GM12878 (cell line): Measurements from ENCODE around the gene SNCAIP. TPM values are rescaled to one million over a fixed set of nuclear protein-coding genes. Genes with fewer than 3 reads are reported as not detected.

Experiments
- ATAC-seq: fragments of 200-7000 bp; cut with Tn5 transposase; 3 replicates; pipeline ENCODE4 v1.9.1; 2020; ENCODE audit warnings: mild to moderate bottlenecking, moderate library complexity
- BruUV-seq: library from RNA; stranded (reverse); fragments of 400-500 nt; replicated peaks from 2 replicates; lab custom pipeline; 2021; lab: Mats Ljungman, UMichigan
- CTCF ChIA-PET: fragments of 300-600 bp; sonication (Branson Sonifier 250); formaldehyde crosslinking; extraction: SDS; loops from one replicate; lab custom pipeline; 2021; ENCODE audit warnings: inconsistent platforms; lab: Yijun Ruan, JAX
- POLR2A ChIA-PET: fragments of 350-600 bp; formaldehyde crosslinking; extraction: SDS; loops from one replicate; lab custom pipeline; 2021; ENCODE audit warnings: inconsistent platforms; lab: Charles Lee
- RAD21 ChIA-PET: fragments of 300-600 bp; sonication (Branson Sonifier 250); formaldehyde crosslinking; loops from one replicate; lab custom pipeline; 2023; ENCODE audit warnings: antibody characterized with exemption; ENCODE audit not compliant: unreplicated experiment; lab: Charles Lee
- SMC1A ChIA-PET: fragments of 300-600 bp; sonication (Branson Sonifier 250); formaldehyde crosslinking; loops from one replicate; lab custom pipeline; 2023; ENCODE audit not compliant: unreplicated experiment, uncharacterized antibody; lab: Charles Lee
- DNase-seq: peaks from one replicate; pipeline ENCODE4 v3.0.0-alpha.2; 2011; ENCODE audit warnings: low read depth, low spot score
- FAIRE-seq: peaks from 3 replicates; lab custom pipeline; 2011; peaks lifted over from hg19 to GRCh38; lab: Jason Lieb, UNC
- H2AFZ ChIP-seq: 2 replicates; pipeline ENCODE4 v1.6.0; 2011; ENCODE audit warnings: low read depth, low read length, control low read depth; ENCODE audit not compliant: control insufficient read depth
- H3K27ac ChIP-seq: 2 replicates; pipeline ENCODE4 v1.5.1; 2011; ENCODE audit warnings: control low read depth; ENCODE audit not compliant: control insufficient read depth, insufficient read depth
- H3K27me3 ChIP-seq, 2 experiments: replicated peaks in 1 of 2; 2 replicates each; pipeline versions ENCODE4 v1.6.0 to v1.6.1; 2011; ENCODE audit warnings: low read length in 1 of 2; ENCODE audit not compliant: control insufficient read depth in 2 of 2, insufficient read depth in 2 of 2
- H3K36me3 ChIP-seq, 2 experiments: 2 replicates each; pipeline ENCODE4 v1.5.1; 2011; ENCODE audit warnings: low read length in 1 of 2; ENCODE audit not compliant: control insufficient read depth in 2 of 2, insufficient read depth in 2 of 2
- H3K4me1 ChIP-seq: 2 replicates; pipeline ENCODE4 v1.6.1; 2011; ENCODE audit warnings: mild to moderate bottlenecking, low read length, moderate library complexity, mixed read lengths; ENCODE audit not compliant: control insufficient read depth, insufficient read depth
- H3K4me2 ChIP-seq: 2 replicates; pipeline ENCODE4 v1.6.0; 2011; ENCODE audit warnings: control low read depth; ENCODE audit not compliant: control insufficient read depth, insufficient read depth
- H3K4me3 ChIP-seq: fragments of 200-600 bp; sonication (generic); 2 replicates; pipeline ENCODE4 v1.5.1; 2016
- H3K79me2 ChIP-seq: 2 replicates; pipeline ENCODE4 v1.6.0; 2011; ENCODE audit warnings: low read length; ENCODE audit not compliant: control insufficient read depth, insufficient read depth
- H3K9ac ChIP-seq: 2 replicates; pipeline ENCODE4 v1.8.0; 2011; ENCODE audit warnings: low read length, control low read depth, mixed read lengths; ENCODE audit not compliant: control insufficient read depth, insufficient read depth
- H3K9me3 ChIP-seq: replicated peaks from 3 replicates; pipeline ENCODE4 v1.5.1; 2011; ENCODE audit warnings: mild to moderate bottlenecking, low read length; ENCODE audit not compliant: control insufficient read depth, insufficient read depth
- H4K20me1 ChIP-seq: 2 replicates; pipeline ENCODE4 v1.6.0; 2011; ENCODE audit not compliant: control insufficient read depth, insufficient read depth
- CBX3 ChIP-seq: fragments of 200-600 bp; sonication (generic); IDR thresholded peaks from 2 replicates; pipeline ENCODE4 v1.6.1; 2016; ENCODE audit warnings: low read depth, borderline replicate concordance
- CUX1 ChIP-seq: IDR thresholded peaks from 2 replicates; pipeline ENCODE4 v1.6.1; 2012; ENCODE audit warnings: improper control_type of control experiment, low read depth, low read length; ENCODE audit not compliant: insufficient replicate concordance
- PAX5 ChIP-seq: IDR thresholded peaks from 2 replicates; pipeline ENCODE4 v1.6.1; 2011; ENCODE audit warnings: low read depth, low read length, borderline replicate concordance
- PBX3 ChIP-seq: IDR thresholded peaks from 2 replicates; pipeline ENCODE4 v1.6.1; 2011; ENCODE audit warnings: mild to moderate bottlenecking, low read depth, low read length, moderate library complexity; ENCODE audit not compliant: insufficient replicate concordance
- TCF3 ChIP-seq: IDR thresholded peaks from 2 replicates; pipeline ENCODE4 v1.6.1; 2012; ENCODE audit warnings: low read depth, mild to moderate bottlenecking, low read length, borderline replicate concordance; ENCODE audit not compliant: insufficient read depth
- ZBED1 ChIP-seq: IDR thresholded peaks from 2 replicates; pipeline ENCODE4 v1.6.1; 2016; ENCODE audit warnings: borderline replicate concordance
- ZSCAN29 ChIP-seq: fragments of 450-650 bp; IDR thresholded peaks from 2 replicates; pipeline ENCODE4 v1.6.1; 2017; ENCODE audit warnings: mild to moderate bottlenecking, moderate library complexity
- WGBS: methylation state at CpG from one replicate; pipeline ENCODE4 v1.1.6; 2016; ENCODE audit warnings: low lambda C conversion rate; ENCODE audit not compliant: insufficient replicate concordance, insufficient coverage; ENCODE audit errors: missing lambda C conversion rate; 5-methylcytosine and 5-hydroxymethylcytosine counted together
- in situ Hi-C: fragments of 300-500 bp; cut with MboI; formaldehyde crosslinking; loops from 9 replicates; pipeline ENCODE4 v1.14.3; 2018; ENCODE audit warnings: mixed read lengths
- intact Hi-C: fragments of 100-400 bp; cut with micrococcal nuclease; formaldehyde crosslinking; loops from one replicate; pipeline ENCODE4 v1.14.2; 2022; ENCODE audit not compliant: unreplicated experiment
- polyA plus RNA-seq, 11 experiments: library from polyadenylated mRNA; depleted of rRNA in 4 of 11; unstranded in 6 of 11; stranded (reverse) in 5 of 11; fragments of >200 nt; fragmentation: Nextera tagmentation in 4 of 11; fragmentation: Illumina TruSeq in 1 of 11; extraction: Ambion mirVana in 4 of 11; extraction: Trizol in 1 of 11; gene quantifications; 1 replicate in 1 of 11; 2 replicates in 10 of 11; pipeline versions ENCODE4 v1.2.1 to v1.2.3, GENCODE V29; 2011 to 2016; ENCODE audit warnings: inconsistent platforms in 2 of 11, missing spikeins in 2 of 11, low read depth in 1 of 11
- total RNA-seq, 4 experiments: library from RNA; depleted of rRNA in 3 of 4; stranded (reverse); fragments of >200 nt in 3 of 4; fragmentation: Illumina TruSeq in 1 of 4; extraction: Trizol in 1 of 4; gene quantifications; 2 replicates each; pipeline versions ENCODE4 v1.2.1 to v1.2.3, GENCODE V29; 2013 to 2021

SNCAIP gene
- total and polyA plus RNA-seq, 10 of the 15 experiments (the other 5 are each of a cell fraction or from before 2014, with no cell fraction given): 0.03 to 0.62 (median 0.16) TPM; not detected in 1

GRCh38 chr5:122447072-122447471 is 135.0 kb downstream of the SNCAIP start:
- no peak for FAIRE-seq
- SMC1A ChIA-PET: interaction anchor here (0.8 to 1.3 kb wide), 3 partner anchors 15 to 452 kb away, joined by 3 read pairs; no protein-coding TSS in a partner anchor
- no TSS peak for BruUV-seq

More at GRCh38 chr5:122447072-122447471, 135.0 kb downstream of the SNCAIP start:
- 75% methylated on average over 3 of the region's 3 CpGs for WGBS
- in situ Hi-C loops: no loop called here
- H4K20me1 ChIP-seq: no peaks in the 10 kb centered on the region
- ATAC-seq (no peak), DNase-seq (no peak)
- ChIA-PET CTCF (no interaction called here), RAD21 (no interaction called here), POLR2A (no interaction called here)
- intact Hi-C loops: no loop called here
- H3K79me2 ChIP-seq: no peaks in the 10 kb centered on the region
- H3K27me3 ChIP-seq: no peaks in the 10 kb centered on the region; a peak in 1 of 4 replicates
- no peaks in the 10 kb centered on the region for H3K4me1 ChIP-seq
- H3K4me2 ChIP-seq: no peak overlapping the region
- no peak overlapping the region for H3K9ac ChIP-seq
- no peak overlapping the region for H3K4me3 ChIP-seq
- H3K36me3 ChIP-seq: no peaks in the 10 kb centered on the region
- no peak overlapping the region for H3K27ac ChIP-seq
- no peaks in the 10 kb centered on the region for H3K9me3 ChIP-seq
- no peak for TF ChIP-seq ZBED1
- TF ChIP-seq CUX1: no peak
- no peak for TF ChIP-seq CBX3
- no peak for TF ChIP-seq PBX3
- TF ChIP-seq ZSCAN29: no peak
- no peak for TF ChIP-seq PAX5
- TF ChIP-seq TCF3: no peak
- no peak overlapping the region for H2AFZ ChIP-seq
